Cardiac muscle cell (in vitro differentiated cells and primary cell): ENCODE results near the gene HDHD2. TPM values are rescaled to one million over a fixed set of nuclear protein-coding genes. Genes with fewer than 3 reads are reported as not detected.

Experiments
- DNase-seq, 2 donors: peaks; one replicate each; pipeline versions ENCODE4 v3.0.0 to v3.0.0-alpha.2; 2010 to 2017; ENCODE audit warnings: low read depth in 1 of 2, low spot score in 1 of 2
- H3K27ac ChIP-seq: fragments of 200-600 bp; sonication (generic); 2 replicates; pipeline ENCODE4 v1.5.1; 2016
- H3K27me3 ChIP-seq: fragments of 200-600 bp; sonication (generic); 2 replicates; pipeline ENCODE4 v1.6.0; 2016; ENCODE audit warnings: control low read depth
- H3K36me3 ChIP-seq: fragments of 200-600 bp; sonication (generic); 2 replicates; pipeline ENCODE4 v1.5.1; 2016; ENCODE audit warnings: control low read depth
- H3K4me1 ChIP-seq: fragments of 200-600 bp; sonication (generic); 2 replicates; pipeline ENCODE4 v1.8.1; 2017; ENCODE audit warnings: low read depth, mild to moderate bottlenecking, mixed run types
- H3K4me3 ChIP-seq: fragments of 200-600 bp; sonication (generic); 2 replicates; pipeline ENCODE4 v1.5.1; 2016; ENCODE audit warnings: mild to moderate bottlenecking
- H3K9me3 ChIP-seq: fragments of 200-600 bp; sonication (generic); 2 replicates; pipeline ENCODE4 v1.5.1; 2017; ENCODE audit warnings: low read depth, mild to moderate bottlenecking, control low read depth
- polyA plus RNA-seq: library from polyadenylated mRNA; unstranded; fragments of >200 nt; fragmentation: Nextera tagmentation; extraction: Ambion mirVana; gene quantifications from 2 replicates; pipeline ENCODE4 v1.2.1, GENCODE V29; 2016
- total RNA-seq: library from RNA; depleted of rRNA; stranded (reverse); fragments of >200 nt; gene quantifications from 2 replicates; pipeline ENCODE4 v1.2.3, GENCODE V29; 2016
- TF ChIP-seq, protein P1 (sequence below): IDR thresholded peaks from 2 replicates; pipeline ENCODE4 v1.5.1; 2012; ENCODE audit warnings: low read depth, mild to moderate bottlenecking, low read length

Gene HDHD2
- total and polyA plus RNA-seq, 2 experiments from 2014 or later, result 55.4 to 92.5 TPM

DNA sequence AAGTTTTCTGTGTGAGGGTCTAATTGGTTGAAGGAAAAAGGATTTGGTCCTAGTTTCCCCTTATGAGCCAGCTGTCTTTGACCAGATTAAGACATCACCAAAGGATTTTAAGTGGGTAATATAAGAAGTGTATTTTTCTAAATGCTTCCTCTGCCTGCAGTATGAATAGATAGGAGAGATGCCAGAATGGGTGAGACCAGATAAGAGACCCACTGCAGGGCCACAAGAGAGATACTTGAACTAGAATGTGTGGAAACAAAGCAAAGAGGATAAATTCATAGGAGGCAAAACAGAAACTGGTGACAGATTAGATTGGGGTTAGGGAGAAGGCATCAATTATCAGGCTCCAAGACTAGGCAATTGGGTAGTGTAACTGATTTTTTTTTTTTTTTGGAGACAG lies 1.1 kb upstream of the HDHD2 start:
- no peaks in the 10 kb centered on the region for H3K27me3 ChIP-seq
- H3K27ac ChIP-seq, result peak overlapping the region; percentile 92
- peaks cover 14% of the 10 kb centered on the region for H3K36me3 ChIP-seq
- no peak for DNase-seq
- TF ChIP-seq, protein P1, sequence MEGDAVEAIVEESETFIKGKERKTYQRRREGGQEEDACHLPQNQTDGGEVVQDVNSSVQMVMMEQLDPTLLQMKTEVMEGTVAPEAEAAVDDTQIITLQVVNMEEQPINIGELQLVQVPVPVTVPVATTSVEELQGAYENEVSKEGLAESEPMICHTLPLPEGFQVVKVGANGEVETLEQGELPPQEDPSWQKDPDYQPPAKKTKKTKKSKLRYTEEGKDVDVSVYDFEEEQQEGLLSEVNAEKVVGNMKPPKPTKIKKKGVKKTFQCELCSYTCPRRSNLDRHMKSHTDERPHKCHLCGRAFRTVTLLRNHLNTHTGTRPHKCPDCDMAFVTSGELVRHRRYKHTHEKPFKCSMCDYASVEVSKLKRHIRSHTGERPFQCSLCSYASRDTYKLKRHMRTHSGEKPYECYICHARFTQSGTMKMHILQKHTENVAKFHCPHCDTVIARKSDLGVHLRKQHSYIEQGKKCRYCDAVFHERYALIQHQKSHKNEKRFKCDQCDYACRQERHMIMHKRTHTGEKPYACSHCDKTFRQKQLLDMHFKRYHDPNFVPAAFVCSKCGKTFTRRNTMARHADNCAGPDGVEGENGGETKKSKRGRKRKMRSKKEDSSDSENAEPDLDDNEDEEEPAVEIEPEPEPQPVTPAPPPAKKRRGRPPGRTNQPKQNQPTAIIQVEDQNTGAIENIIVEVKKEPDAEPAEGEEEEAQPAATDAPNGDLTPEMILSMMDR, result no peak
- peaks cover 13% of the 10 kb centered on the region for H3K4me1 ChIP-seq
- H3K4me3 ChIP-seq, result peak overlapping the region; percentile 53
- no peaks in the 10 kb centered on the region for H3K9me3 ChIP-seq

DNA sequence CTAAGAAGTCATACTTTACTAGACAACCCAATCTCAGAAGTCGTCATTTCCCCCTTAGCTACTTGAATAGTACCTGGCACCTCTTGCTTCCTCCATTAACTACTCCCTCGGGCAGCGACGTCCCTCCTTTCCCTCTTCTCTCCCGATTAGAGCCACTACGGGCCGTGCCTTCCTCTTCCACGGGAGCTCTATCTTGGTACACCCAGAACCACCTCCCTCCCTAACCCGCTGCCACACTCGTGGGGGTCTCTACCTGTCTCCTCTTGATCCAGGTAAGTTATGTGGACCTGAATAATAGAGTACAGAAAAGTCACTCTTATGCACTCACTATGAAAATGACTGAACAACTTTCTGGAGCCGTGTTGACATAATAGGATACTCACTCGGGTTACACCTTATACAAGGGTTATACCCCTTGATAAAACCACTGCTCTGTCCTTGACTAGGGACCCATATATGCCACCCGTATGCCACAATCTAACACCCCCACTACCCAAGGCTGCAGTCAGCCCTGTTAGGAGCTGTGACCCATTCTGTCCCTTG lies 595 bp upstream of the HDHD2 start:
- H3K4me1 ChIP-seq, result peaks cover 13% of the 10 kb centered on the region
- TF ChIP-seq, protein P1, result no peak
- DNase-seq, result no peak
- no peaks in the 10 kb centered on the region for H3K27me3 ChIP-seq
- H3K4me3 ChIP-seq, result peak overlapping the region; percentile 53
- peaks cover 14% of the 10 kb centered on the region for H3K36me3 ChIP-seq
- peak overlapping the region; percentile 92 for H3K27ac ChIP-seq
- no peaks in the 10 kb centered on the region for H3K9me3 ChIP-seq

DNA sequence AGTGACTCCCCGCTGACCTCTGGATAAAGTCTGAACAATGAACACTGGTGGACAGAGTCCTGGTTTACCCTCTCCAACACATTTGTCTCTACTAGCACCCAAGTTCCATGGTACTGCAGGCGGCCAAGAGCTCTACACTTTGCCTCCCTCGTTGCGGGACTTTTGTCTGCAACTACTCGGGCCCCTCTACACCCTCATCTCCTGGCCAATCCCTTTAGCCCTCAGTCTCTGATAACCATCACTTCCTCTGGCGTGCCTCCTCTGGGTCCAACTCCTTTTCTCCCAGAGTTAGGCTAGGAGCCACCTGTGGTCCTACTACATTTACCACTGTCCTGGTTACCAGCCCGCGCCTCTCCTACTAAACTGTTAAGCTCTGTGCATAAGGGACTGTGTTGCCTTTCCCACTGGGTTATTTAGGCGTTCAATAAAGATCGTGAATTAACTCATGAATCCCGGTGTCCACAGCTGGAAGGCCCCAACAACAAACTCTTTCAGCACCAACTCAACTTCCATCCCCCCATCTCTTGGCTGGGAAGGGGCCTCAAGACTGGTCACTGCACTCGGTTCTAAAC lies 757 bp downstream of the HDHD2 start:
- peak in 1 of 2 donors; percentile 17 for DNase-seq
- H3K9me3 ChIP-seq, result no peaks in the 10 kb centered on the region
- H3K27me3 ChIP-seq, result no peaks in the 10 kb centered on the region
- H3K27ac ChIP-seq, result peak overlapping the region; percentile 92
- TF ChIP-seq, protein P1, result no peak
- peaks cover 20% of the 10 kb centered on the region for H3K4me1 ChIP-seq
- H3K4me3 ChIP-seq, result peak overlapping the region; percentile 53
- H3K36me3 ChIP-seq, result peaks cover 4% of the 10 kb centered on the region

DNA sequence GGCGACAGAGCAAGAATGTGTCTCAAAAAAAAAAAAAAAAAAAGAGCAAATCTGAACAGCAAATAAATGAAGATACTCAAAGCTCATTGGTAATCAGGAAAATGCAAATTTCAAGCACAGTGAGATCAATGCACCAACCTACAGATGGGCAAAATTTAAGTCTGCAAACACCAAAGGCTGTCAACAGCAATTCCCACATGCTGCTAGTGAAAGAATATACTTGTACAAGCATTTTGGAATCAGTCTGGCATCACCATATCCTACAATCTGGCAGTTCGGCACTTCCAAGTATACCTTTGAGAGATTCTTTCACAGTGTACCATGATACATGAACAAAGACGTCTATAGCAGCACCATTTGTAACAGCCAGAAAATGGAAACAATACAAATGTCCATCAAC lies 4.1 kb downstream of the HDHD2 start:
- Histone ChIP-seq H3K27me3 (no peaks in the 10 kb centered on the region), H3K36me3 (no peaks in the 10 kb centered on the region), H3K4me3 (no peak overlapping the region), H3K9me3 (no peaks in the 10 kb centered on the region), H3K27ac (no peak overlapping the region), H3K4me1 (peaks cover 28% of the 10 kb centered on the region)
- TF ChIP-seq, protein P1, result no peak
- DNase-seq, result no peak

DNA sequence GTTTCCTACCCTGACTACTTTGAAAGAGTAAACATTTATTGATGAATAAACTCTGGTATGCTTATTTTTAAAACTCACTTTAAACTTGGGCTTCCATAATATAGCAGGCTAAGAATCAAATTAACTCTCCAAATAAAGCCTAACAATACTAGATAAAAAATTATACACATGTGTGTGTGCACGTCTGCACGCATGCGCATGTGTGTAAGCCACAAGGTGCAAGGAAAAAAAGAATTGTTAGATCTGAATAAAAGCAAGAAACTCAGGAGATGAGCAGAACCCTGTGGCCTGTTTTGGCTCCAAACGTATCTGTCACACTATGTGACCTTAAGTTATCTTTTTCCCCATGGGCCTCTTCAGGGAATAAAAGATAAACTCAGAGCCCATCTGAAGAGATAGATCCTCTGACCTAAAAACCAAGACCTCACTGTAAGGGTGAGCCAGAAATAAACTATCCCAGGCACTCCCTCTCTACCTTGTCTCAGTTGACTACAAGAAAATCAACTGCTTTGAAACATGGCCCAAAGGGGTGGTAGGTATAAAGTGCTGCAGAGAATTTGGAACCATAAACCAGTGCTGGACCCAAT lies 6.3 kb downstream of the HDHD2 start:
- H3K27ac ChIP-seq, result peak overlapping the region; percentile 83

More for the DNA sequence above, 6.3 kb downstream of the HDHD2 start:
- TF ChIP-seq, protein P1, result no peak
- H3K4me1 ChIP-seq, result peaks cover 20% of the 10 kb centered on the region
- H3K9me3 ChIP-seq, result no peaks in the 10 kb centered on the region
- no peaks in the 10 kb centered on the region for H3K27me3 ChIP-seq
- no peak for DNase-seq
- no peak overlapping the region for H3K4me3 ChIP-seq
- no peaks in the 10 kb centered on the region for H3K36me3 ChIP-seq
